Upper lobe of left lung (tissue), 4 donors: ENCODE data around the gene MSRB1.

ENCODE experiments used
- EP300 ChIP-seq, 4 donors: sonication (generic); formaldehyde crosslinking; IDR thresholded peaks; one replicate each; pipeline ENCODE4 v1.5.1; 2017; ENCODE audit warnings: antibody characterized with exemption in 4 of 4, control low read depth in 2 of 4
- POLR2A ChIP-seq, 4 donors: fragments of 450-650 bp; IDR thresholded peaks; one replicate each; pipeline ENCODE4 v1.5.1; 2016 to 2017; ENCODE audit warnings: antibody characterized with exemption in 4 of 4, mild to moderate bottlenecking in 2 of 4
- POLR2AphosphoS5 ChIP-seq, 2 donors: sonication (generic); formaldehyde crosslinking; IDR thresholded peaks; one replicate each; pipeline ENCODE4 v1.5.1; 2017; ENCODE audit warnings: antibody characterized with exemption in 2 of 2
- TF ChIP-seq, protein P1 (sequence below), 6 experiments: fragments of 450-650 bp in 4 of 6; fragments of 200-600 bp in 2 of 6; sonication (generic) in 2 of 6; IDR thresholded peaks; one replicate each; pipeline ENCODE4 v1.5.1; 2016 to 2019; ENCODE audit warnings: antibody characterized with exemption in 6 of 6

DNA sequence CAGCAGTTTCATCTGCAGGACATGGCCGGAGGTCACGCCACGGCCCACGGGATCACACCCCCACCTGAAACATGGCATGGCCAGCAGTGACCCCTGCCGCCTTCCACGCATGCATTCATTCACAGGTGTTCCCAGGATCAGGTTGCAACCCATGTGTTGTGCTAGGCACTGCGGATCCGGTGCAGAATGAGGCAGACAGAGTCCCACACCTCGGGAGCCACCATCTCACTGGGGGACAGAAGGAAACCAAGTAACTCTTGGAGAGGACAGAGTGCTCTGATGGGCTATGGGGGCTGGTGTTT, 4.3 kb upstream of the MSRB1 start:
- TF ChIP-seq, protein P1, sequence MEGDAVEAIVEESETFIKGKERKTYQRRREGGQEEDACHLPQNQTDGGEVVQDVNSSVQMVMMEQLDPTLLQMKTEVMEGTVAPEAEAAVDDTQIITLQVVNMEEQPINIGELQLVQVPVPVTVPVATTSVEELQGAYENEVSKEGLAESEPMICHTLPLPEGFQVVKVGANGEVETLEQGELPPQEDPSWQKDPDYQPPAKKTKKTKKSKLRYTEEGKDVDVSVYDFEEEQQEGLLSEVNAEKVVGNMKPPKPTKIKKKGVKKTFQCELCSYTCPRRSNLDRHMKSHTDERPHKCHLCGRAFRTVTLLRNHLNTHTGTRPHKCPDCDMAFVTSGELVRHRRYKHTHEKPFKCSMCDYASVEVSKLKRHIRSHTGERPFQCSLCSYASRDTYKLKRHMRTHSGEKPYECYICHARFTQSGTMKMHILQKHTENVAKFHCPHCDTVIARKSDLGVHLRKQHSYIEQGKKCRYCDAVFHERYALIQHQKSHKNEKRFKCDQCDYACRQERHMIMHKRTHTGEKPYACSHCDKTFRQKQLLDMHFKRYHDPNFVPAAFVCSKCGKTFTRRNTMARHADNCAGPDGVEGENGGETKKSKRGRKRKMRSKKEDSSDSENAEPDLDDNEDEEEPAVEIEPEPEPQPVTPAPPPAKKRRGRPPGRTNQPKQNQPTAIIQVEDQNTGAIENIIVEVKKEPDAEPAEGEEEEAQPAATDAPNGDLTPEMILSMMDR (IDR thresholded peaks at IDR 0.05), result no peak
- TF ChIP-seq POLR2A (IDR thresholded peaks at IDR 0.05) (no peak), POLR2AphosphoS5 (IDR thresholded peaks at IDR 0.05) (no peak), EP300 (IDR thresholded peaks at IDR 0.05) (no peak)
